K562 (cell line): ENCODE data around the gene KLHL12. TPM values are rescaled to one million over a fixed set of nuclear protein-coding genes. Genes with fewer than 3 reads are reported as not detected.
A peak's percentile ranks its signal among the peaks of the same experiment; 100 is the strongest.

ENCODE experiments used
- ATAC-seq: fragments of 200-7000 bp; cut with Tn5 transposase; 3 replicates; pipeline ENCODE4 v1.9.1; 2020; ENCODE audit warnings: moderate library complexity
- BruUV-seq: library from RNA; stranded (reverse); fragments of 400-500 nt; replicated peaks from 2 replicates; lab custom pipeline; 2021; lab: Mats Ljungman, UMichigan
- CTCF ChIA-PET: fragments of 300-600 bp; formaldehyde crosslinking; extraction: SDS; loops from one replicate; lab custom pipeline; 2021; ENCODE audit warnings: low intra/inter-chr PET ratio; lab: Yijun Ruan, JAX
- POLR2A ChIA-PET: fragments of 300-600, 350-650 bp; sonication (Branson Sonifier 250); formaldehyde crosslinking; extraction: SDS; loops from one replicate; lab custom pipeline; 2021; ENCODE audit warnings: antibody characterized with exemption, inconsistent platforms; lab: Yijun Ruan, JAX
- DNase-seq, 4 experiments: peaks; one replicate each; pipeline versions ENCODE4 v3.0.0 to v3.0.0-alpha.2; 2011 to 2018; ENCODE audit warnings: low spot score in 3 of 4, mixed read lengths in 3 of 4; ENCODE audit errors: extremely low read depth in 1 of 4
- FAIRE-seq: peaks from 2 replicates; lab custom pipeline; 2011; peaks lifted over from hg19 to GRCh38; lab: Jason Lieb, UNC
- H2AFZ ChIP-seq: 2 replicates; pipeline ENCODE4 v1.6.0; 2011; ENCODE audit warnings: low read depth, low read length, control low read depth, inconsistent platforms
- H3K27ac ChIP-seq: fragments of 200-600 bp; 3 replicates; pipeline ENCODE4 v1.8.0; 2011; ENCODE audit warnings: low read depth, mild to moderate bottlenecking, control low read depth, inconsistent platforms, low read length, moderate library complexity, mixed read lengths; ENCODE audit errors: extremely low read depth
- H3K27me3 ChIP-seq, 2 experiments: fragments of 300-600 bp in 1 of 2; 2 replicates in 1 of 2; 3 replicates in 1 of 2; pipeline versions ENCODE4 v1.6.0 to v1.8.0; 2011; ENCODE audit warnings: inconsistent platforms in 2 of 2, low read length in 2 of 2, mild to moderate bottlenecking in 1 of 2, mixed read lengths in 1 of 2, moderate library complexity in 1 of 2; ENCODE audit not compliant: control insufficient read depth in 2 of 2, insufficient read depth in 2 of 2
- H3K36me3 ChIP-seq: fragments of 300-600 bp; 3 replicates; pipeline ENCODE4 v1.8.0; 2011; ENCODE audit warnings: mild to moderate bottlenecking, low read length, inconsistent platforms; ENCODE audit not compliant: control insufficient read depth, insufficient read depth
- H3K4me1 ChIP-seq, 2 experiments: fragments of 200-600 bp in 1 of 2; replicated peaks in 1 of 2; 2 replicates in 1 of 2; 3 replicates in 1 of 2; pipeline versions ENCODE4 v1.5.1 to v1.8.0; 2011; ENCODE audit warnings: inconsistent platforms in 2 of 2, low read length in 2 of 2, mild to moderate bottlenecking in 1 of 2, mixed read lengths in 1 of 2, moderate library complexity in 1 of 2; ENCODE audit not compliant: control insufficient read depth in 2 of 2, insufficient read depth in 2 of 2
- H3K4me2 ChIP-seq: 2 replicates; pipeline ENCODE4 v1.6.1; 2011; ENCODE audit warnings: low read length, control low read depth, inconsistent platforms, mixed read lengths; ENCODE audit not compliant: insufficient read depth
- H3K4me3 ChIP-seq: fragments of 200-600 bp; sonication (generic), shearing (Covaris generic); 2 replicates; pipeline ENCODE4 v1.5.1; 2016; ENCODE audit warnings: control low read depth, inconsistent platforms
- H3K79me2 ChIP-seq: fragments of 200-600 bp; 3 replicates; pipeline ENCODE4 v1.8.0; 2011; ENCODE audit warnings: low read length, inconsistent platforms; ENCODE audit not compliant: control insufficient read depth, insufficient read depth
- H3K9ac ChIP-seq, 2 experiments: 2 replicates each; pipeline versions ENCODE4 v1.6.0 to v1.6.1; 2011; ENCODE audit warnings: low read depth in 2 of 2, low read length in 2 of 2, control low read depth in 1 of 2, inconsistent platforms in 1 of 2, mild to moderate bottlenecking in 1 of 2, mixed read lengths in 1 of 2; ENCODE audit not compliant: insufficient read depth in 1 of 2
- H3K9me1 ChIP-seq: one replicate; pipeline ENCODE4 v1.6.0; 2011; ENCODE audit warnings: inconsistent platforms, mild to moderate bottlenecking, low read length, moderate library complexity; ENCODE audit not compliant: control insufficient read depth, insufficient read depth
- H3K9me3 ChIP-seq: replicated peaks from 2 replicates; pipeline ENCODE4 v1.5.1; 2011; ENCODE audit warnings: low read depth, low read length, inconsistent platforms; ENCODE audit not compliant: control insufficient read depth, insufficient read depth
- H4K20me1 ChIP-seq: replicated peaks from 2 replicates; pipeline ENCODE4 v1.6.1; 2011; ENCODE audit warnings: low read length, inconsistent platforms, mixed read lengths; ENCODE audit not compliant: control insufficient read depth, insufficient read depth
- ATF7 ChIP-seq: fragments of 450-650 bp; IDR thresholded peaks from 2 replicates; pipeline ENCODE4 v1.7.1; 2014; ENCODE audit warnings: mild to moderate bottlenecking, moderate library complexity
- HOXB6 ChIP-seq: fragments of 250-450 bp; sonication (Bioruptor Pico); IDR thresholded peaks from 2 replicates; pipeline ENCODE4 v1.5.1; 2022; ENCODE audit warnings: mild to moderate bottlenecking, borderline replicate concordance
- MAFG ChIP-seq: fragments of 450-650 bp; conservative IDR thresholded peaks from 2 replicates; pipeline ENCODE4 v1.6.1; 2016; ENCODE audit warnings: missing genetic modification characterization, missing compliant biosample characterization
- MXI1 ChIP-seq: IDR thresholded peaks from 2 replicates; pipeline ENCODE4 v1.6.1; 2011; ENCODE audit warnings: low read depth, mild to moderate bottlenecking, improper control_type of control experiment, low read length
- RBFOX2 ChIP-seq: fragments of 200-400 bp; formaldehyde crosslinking; IDR thresholded peaks from 2 replicates; pipeline ENCODE4 v1.6.1; 2017; ENCODE audit warnings: low read depth, mild to moderate bottlenecking, low read length, moderate library complexity
- RFX1 ChIP-seq: fragments of 450-650 bp; IDR thresholded peaks from 2 replicates; pipeline ENCODE4 v1.6.1; 2016; ENCODE audit warnings: mild to moderate bottlenecking, moderate library complexity
- WGBS: fragments of 100-300 bp; shearing (Covaris generic); methylation state at CpG from one replicate; pipeline ENCODE4 v1.1.6; 2016; ENCODE audit warnings: low coverage, mixed read lengths; ENCODE audit not compliant: insufficient coverage; ENCODE audit errors: missing lambda C conversion rate; 5-methylcytosine and 5-hydroxymethylcytosine counted together
- in situ Hi-C: fragments of 300-500 bp; cut with MboI; formaldehyde crosslinking; loops from 4 replicates; pipeline ENCODE4 v1.15.0; 2018; ENCODE audit warnings: inconsistent platforms, mixed read lengths
- intact Hi-C: fragments of 100-400 bp; cut with micrococcal nuclease; formaldehyde crosslinking; loops from 2 replicates; pipeline ENCODE4 v1.14.2; 2022
- polyA plus RNA-seq, 8 experiments: library from polyadenylated mRNA; depleted of rRNA in 4 of 8; stranded (reverse) in 5 of 8; unstranded in 3 of 8; fragments of >200 nt; fragmentation: Nextera tagmentation in 2 of 8; fragmentation: Illumina TruSeq in 1 of 8; extraction: Ambion mirVana in 2 of 8; extraction: Trizol in 1 of 8; gene quantifications; 2 replicates each; pipeline versions ENCODE4 v1.2.1 to v1.2.3, GENCODE V29; 2011 to 2014; ENCODE audit warnings: inconsistent platforms in 1 of 8, missing spikeins in 1 of 8
- total RNA-seq, 7 experiments: library from RNA; depleted of rRNA in 6 of 7; stranded (reverse); fragments of >200 nt in 6 of 7; fragmentation: Illumina TruSeq in 2 of 7; extraction: Trizol in 2 of 7; gene quantifications; 2 replicates each; pipeline versions ENCODE4 v1.2.1 to v1.2.3, GENCODE V29; 2011 to 2021; ENCODE audit warnings: low replicate concordance in 1 of 7

The KLHL12 gene
- total and polyA plus RNA-seq, 9 of the 15 experiments (the other 6 are each of a cell fraction or from before 2014, with no cell fraction given), result 23.1 to 85.1 (median 35.0) TPM

DNA sequence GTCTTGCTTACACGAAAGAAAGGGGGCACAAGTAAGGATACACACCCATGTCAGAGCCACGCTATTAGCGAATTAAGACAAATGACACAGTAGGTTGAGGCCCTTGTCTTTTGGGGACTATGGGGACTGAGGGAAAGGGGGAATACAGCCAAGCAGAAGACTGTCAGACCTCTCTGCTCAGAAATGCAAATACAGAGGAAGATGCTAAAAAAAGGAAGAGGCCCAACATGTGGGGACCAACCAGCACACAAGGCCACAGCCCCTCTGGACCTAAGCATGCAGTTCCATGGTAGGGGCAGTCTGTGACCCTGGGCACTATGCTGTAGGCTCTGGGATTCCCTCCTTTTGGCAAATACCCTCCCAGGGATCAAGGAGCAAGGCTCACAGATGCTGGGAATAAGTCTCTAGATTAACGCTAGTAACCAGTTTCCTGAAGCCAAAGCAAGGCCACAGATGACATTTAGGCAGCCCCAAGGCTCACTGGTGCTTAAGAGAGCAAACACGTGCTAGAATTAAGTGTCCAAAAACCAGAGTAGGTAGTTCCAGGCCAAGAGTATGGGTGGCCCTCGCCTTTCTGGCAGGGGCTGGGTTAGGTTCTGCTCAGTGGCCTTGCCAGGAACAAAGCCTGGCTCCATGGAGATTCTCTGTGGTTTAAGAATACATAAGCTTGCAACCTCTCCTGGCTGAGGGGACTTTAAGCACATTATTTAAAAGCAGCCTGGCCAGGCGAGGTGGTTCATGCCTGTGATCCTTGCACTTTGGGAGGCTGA lies 76.3 kb downstream of the KLHL12 start:
- Histone ChIP-seq H3K9ac (peak overlapping the region in 1 of 2 experiments; percentile 11; a peak in 1 of 4 replicates), H3K27me3 (no peaks in the 10 kb centered on the region; a peak in 1 of 5 replicates), H3K9me1 (no peaks in the 10 kb centered on the region), H3K79me2 (no peaks in the 10 kb centered on the region), H3K4me1 (peaks cover 0 to 4% of the 10 kb centered on the region in 2 experiments; a peak in 3 of 5 replicates), H4K20me1 (no peaks in the 10 kb centered on the region), H2AFZ (peak overlapping the region; percentile 7; the same call in 1 of the 2 replicates), H3K9me3 (no peaks in the 10 kb centered on the region), H3K27ac (no peak overlapping the region), H3K4me2 (no peak overlapping the region), H3K36me3 (no peaks in the 10 kb centered on the region), H3K4me3 (no peak overlapping the region)
- WGBS, result 67% methylated on average over 7 of the region's 7 CpGs
- FAIRE-seq (no peak), ATAC-seq (no peak), DNase-seq (no peak)
- no TSS peak for BruUV-seq
- CTCF ChIA-PET, result no interaction called here
- intact Hi-C loops, result no loop called here
- POLR2A ChIA-PET, result no interaction called here
- TF ChIP-seq RFX1, result no peak
- no peak for TF ChIP-seq HOXB6 (CRISPR knock-in tag)
- TF ChIP-seq MXI1, result no peak
- TF ChIP-seq MAFG (tag), result no peak
- TF ChIP-seq ATF7, result no peak
- no peak for TF ChIP-seq RBFOX2
- in situ Hi-C loops, result no loop called here
